DOHH2 (cell line): ENCODE results near the gene SLC25A23.
A peak's percentile ranks its signal among the peaks of the same experiment; 100 is the strongest.

Source experiments
- H3F3A ChIP-seq: fragments of 200-600 bp; sonication (generic), shearing (Covaris generic); 2 replicates; pipeline ENCODE4 v1.6.0; 2016; ENCODE audit warnings: antibody characterized with exemption, mild to moderate bottlenecking; ENCODE audit not compliant: control insufficient read depth, insufficient read depth
- H3K27ac ChIP-seq: fragments of 200-600 bp; sonication (generic); 2 replicates; pipeline ENCODE4 v1.5.1; 2014; ENCODE audit warnings: low read depth, mild to moderate bottlenecking, low read length, moderate library complexity
- H3K27me3 ChIP-seq: fragments of 200-600 bp; sonication (generic); 2 replicates; pipeline ENCODE4 v1.6.1; 2014; ENCODE audit warnings: mild to moderate bottlenecking, low read length, mixed read lengths; ENCODE audit not compliant: control insufficient read depth
- H3K36me3 ChIP-seq: fragments of 200-600 bp; sonication (generic); 2 replicates; pipeline ENCODE4 v1.6.1; 2014; ENCODE audit warnings: mild to moderate bottlenecking, low read length, moderate library complexity, mixed read lengths; ENCODE audit not compliant: control insufficient read depth
- H3K4me1 ChIP-seq: fragments of 200-600 bp; sonication (generic); 2 replicates; pipeline ENCODE4 v1.6.1; 2014; ENCODE audit warnings: mild to moderate bottlenecking, low read length, mixed read lengths; ENCODE audit not compliant: control insufficient read depth
- H3K4me2 ChIP-seq: fragments of 200-600 bp; sonication (generic); 2 replicates; pipeline ENCODE4 v1.6.0; 2014; ENCODE audit warnings: mild to moderate bottlenecking, low read length, moderate library complexity
- H3K4me3 ChIP-seq: fragments of 200-600 bp; sonication (generic); 2 replicates; pipeline ENCODE4 v1.5.1; 2014; ENCODE audit warnings: mild to moderate bottlenecking, low read length, mixed read lengths
- H3K79me2 ChIP-seq: fragments of 200-600 bp; sonication (generic); 2 replicates; pipeline ENCODE4 v1.6.1; 2014; ENCODE audit warnings: mild to moderate bottlenecking, low read length, mixed read lengths; ENCODE audit not compliant: control insufficient read depth
- H3K9me2 ChIP-seq: fragments of 200-600 bp; sonication (generic); replicated peaks from 2 replicates; pipeline ENCODE4 v1.6.1; 2014; ENCODE audit warnings: mild to moderate bottlenecking, low read length, mixed read lengths; ENCODE audit not compliant: control insufficient read depth
- H3K9me3 ChIP-seq: fragments of 200-600 bp; sonication (generic); 2 replicates; pipeline ENCODE4 v1.6.1; 2014; ENCODE audit warnings: antibody characterized with exemption, low read length, mixed read lengths; ENCODE audit not compliant: control insufficient read depth, insufficient read depth
- H4K20me1 ChIP-seq: fragments of 200-600 bp; sonication (generic); 2 replicates; pipeline ENCODE4 v1.6.0; 2014; ENCODE audit warnings: low read depth, mild to moderate bottlenecking, antibody characterized with exemption, low read length, moderate library complexity; ENCODE audit not compliant: control insufficient read depth, insufficient read depth
- EZH2phosphoT487 ChIP-seq: fragments of 200-600 bp; sonication (generic); IDR thresholded peaks from 2 replicates; pipeline ENCODE4 v1.6.1; 2017; ENCODE audit warnings: borderline replicate concordance, mild to moderate bottlenecking, antibody characterized with exemption, low read length, moderate library complexity, mixed read lengths
- TF ChIP-seq, protein P1 (sequence below): fragments of 200-600 bp; sonication (generic); IDR thresholded peaks from one replicate; pipeline ENCODE4 v1.5.1; 2014; ENCODE audit warnings: antibody characterized with exemption, mild to moderate bottlenecking, low read depth, low read length; ENCODE audit not compliant: poor library complexity, severe bottlenecking

SLC25A23 gene

DNA sequence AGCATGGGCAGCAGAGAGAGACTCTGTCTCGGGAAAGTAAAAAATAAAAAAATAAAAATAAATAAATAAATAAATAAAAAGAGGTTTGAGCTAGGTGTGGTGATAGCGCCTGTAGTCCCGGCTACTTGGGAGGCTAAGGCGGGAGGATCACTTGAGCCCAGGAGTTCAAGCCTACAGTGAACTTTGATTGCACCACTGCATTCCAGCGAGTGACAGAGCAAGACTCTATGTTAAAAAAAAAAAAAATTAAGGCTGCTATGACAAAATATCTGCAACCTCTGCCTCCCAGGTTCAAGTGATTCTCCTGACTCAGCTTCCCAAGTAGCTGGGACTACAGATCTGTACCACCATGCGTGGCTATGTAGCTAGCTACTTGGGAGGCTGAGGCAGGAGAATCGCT, 25.2 kb upstream of the SLC25A23 start:
- no peaks in the 10 kb centered on the region for H3F3A ChIP-seq
- no peaks in the 10 kb centered on the region for H3K27me3 ChIP-seq
- H4K20me1 ChIP-seq = no peaks in the 10 kb centered on the region
- H3K9me3 ChIP-seq = no peaks in the 10 kb centered on the region
- H3K36me3 ChIP-seq = peaks cover 3% of the 10 kb centered on the region
- H3K4me1 ChIP-seq = peaks cover 28% of the 10 kb centered on the region
- TF ChIP-seq, protein P1, sequence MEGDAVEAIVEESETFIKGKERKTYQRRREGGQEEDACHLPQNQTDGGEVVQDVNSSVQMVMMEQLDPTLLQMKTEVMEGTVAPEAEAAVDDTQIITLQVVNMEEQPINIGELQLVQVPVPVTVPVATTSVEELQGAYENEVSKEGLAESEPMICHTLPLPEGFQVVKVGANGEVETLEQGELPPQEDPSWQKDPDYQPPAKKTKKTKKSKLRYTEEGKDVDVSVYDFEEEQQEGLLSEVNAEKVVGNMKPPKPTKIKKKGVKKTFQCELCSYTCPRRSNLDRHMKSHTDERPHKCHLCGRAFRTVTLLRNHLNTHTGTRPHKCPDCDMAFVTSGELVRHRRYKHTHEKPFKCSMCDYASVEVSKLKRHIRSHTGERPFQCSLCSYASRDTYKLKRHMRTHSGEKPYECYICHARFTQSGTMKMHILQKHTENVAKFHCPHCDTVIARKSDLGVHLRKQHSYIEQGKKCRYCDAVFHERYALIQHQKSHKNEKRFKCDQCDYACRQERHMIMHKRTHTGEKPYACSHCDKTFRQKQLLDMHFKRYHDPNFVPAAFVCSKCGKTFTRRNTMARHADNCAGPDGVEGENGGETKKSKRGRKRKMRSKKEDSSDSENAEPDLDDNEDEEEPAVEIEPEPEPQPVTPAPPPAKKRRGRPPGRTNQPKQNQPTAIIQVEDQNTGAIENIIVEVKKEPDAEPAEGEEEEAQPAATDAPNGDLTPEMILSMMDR = no peak
- no peak for TF ChIP-seq EZH2phosphoT487
- H3K4me2 ChIP-seq = no peak overlapping the region
- H3K9me2 ChIP-seq = no peaks in the 10 kb centered on the region
- peaks cover 9% of the 10 kb centered on the region for H3K79me2 ChIP-seq
- no peak overlapping the region for H3K27ac ChIP-seq
- no peak overlapping the region for H3K4me3 ChIP-seq

DNA sequence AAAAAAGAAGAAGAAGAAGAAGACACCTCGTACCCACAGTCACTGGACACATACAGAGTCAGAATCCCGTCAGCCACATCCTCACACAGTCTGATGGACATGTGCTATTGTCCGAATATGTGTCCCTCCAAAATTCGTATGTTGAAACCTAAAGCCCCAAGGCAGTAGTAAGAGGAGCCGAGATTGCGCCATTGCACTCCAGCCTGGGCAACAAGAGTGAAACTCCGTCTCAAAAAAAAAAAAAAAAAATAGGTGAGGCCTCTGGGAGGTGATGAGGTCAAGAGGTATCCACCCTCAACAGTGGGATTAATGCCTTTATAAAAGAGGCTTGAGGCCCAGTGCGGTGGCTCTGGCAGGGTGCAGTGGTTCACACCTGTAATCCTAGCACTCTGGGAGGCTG, 24.6 kb upstream of the SLC25A23 start:
- Histone ChIP-seq H3K36me3 (peaks cover 3% of the 10 kb centered on the region), H3K4me1 (peaks cover 22% of the 10 kb centered on the region), H3K4me3 (no peak overlapping the region), H3F3A (no peaks in the 10 kb centered on the region), H3K27ac (no peak overlapping the region), H3K9me3 (no peaks in the 10 kb centered on the region), H3K9me2 (no peaks in the 10 kb centered on the region), H3K4me2 (no peak overlapping the region), H3K79me2 (peaks cover 9% of the 10 kb centered on the region), H4K20me1 (no peaks in the 10 kb centered on the region), H3K27me3 (no peaks in the 10 kb centered on the region)
- TF ChIP-seq, protein P1 = no peak
- TF ChIP-seq EZH2phosphoT487 = no peak

DNA sequence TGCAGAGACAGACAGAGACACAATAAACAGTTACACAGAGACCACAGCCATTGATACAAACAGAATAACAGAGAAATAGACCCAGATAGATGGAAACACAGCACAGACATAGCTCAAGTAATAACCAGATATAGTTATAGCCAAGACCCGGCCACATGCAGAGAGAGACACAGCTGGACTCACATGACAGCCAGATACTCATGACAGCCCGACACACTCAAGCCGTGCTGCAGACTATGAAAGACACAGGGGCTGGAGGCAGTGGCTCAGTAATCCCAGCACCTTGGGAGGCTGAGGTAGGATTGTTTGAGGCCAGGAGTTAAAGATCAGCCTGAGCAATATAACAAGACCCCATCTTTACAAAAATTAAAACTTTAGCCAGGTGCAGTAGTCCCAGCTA, 23.6 kb upstream of the SLC25A23 start:
- Histone ChIP-seq H3K9me2 (no peaks in the 10 kb centered on the region), H3K79me2 (peaks cover 9% of the 10 kb centered on the region), H3K9me3 (no peaks in the 10 kb centered on the region), H3K4me3 (no peak overlapping the region), H3K27me3 (no peaks in the 10 kb centered on the region), H4K20me1 (no peaks in the 10 kb centered on the region), H3F3A (no peaks in the 10 kb centered on the region), H3K4me2 (no peak overlapping the region), H3K27ac (no peak overlapping the region), H3K4me1 (peaks cover 20% of the 10 kb centered on the region), H3K36me3 (peaks cover 3% of the 10 kb centered on the region)
- no peak for TF ChIP-seq EZH2phosphoT487
- TF ChIP-seq, protein P1 = no peak

DNA sequence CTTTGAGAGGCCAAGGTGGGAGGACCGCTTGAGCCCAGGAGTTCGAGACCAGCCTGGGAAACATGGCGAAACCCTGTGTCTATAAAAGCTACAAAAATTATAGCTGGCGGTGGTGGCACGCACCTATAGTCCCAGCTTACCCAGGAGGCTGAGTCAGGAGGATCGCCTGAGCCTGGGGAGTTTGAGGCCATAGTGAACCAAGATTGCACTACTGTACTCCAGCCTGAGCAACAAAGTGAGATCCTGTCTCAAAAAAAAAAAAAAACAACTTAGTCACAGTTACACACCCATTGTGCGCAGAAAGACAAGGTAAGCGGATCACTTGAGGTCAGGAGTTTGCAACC, 22.7 kb upstream of the SLC25A23 start:
- Histone ChIP-seq H3F3A (no peaks in the 10 kb centered on the region), H3K4me1 (peaks cover 20% of the 10 kb centered on the region), H3K4me3 (peak overlapping the region; percentile 97), H3K79me2 (peaks cover 9% of the 10 kb centered on the region), H3K27me3 (no peaks in the 10 kb centered on the region), H3K4me2 (peak overlapping the region; percentile 96), H3K36me3 (peaks cover 3% of the 10 kb centered on the region), H3K9me3 (no peaks in the 10 kb centered on the region), H3K27ac (no peak overlapping the region), H3K9me2 (no peaks in the 10 kb centered on the region), H4K20me1 (no peaks in the 10 kb centered on the region)
- TF ChIP-seq, protein P1 = no peak
- TF ChIP-seq EZH2phosphoT487 = no peak
